Measurements from ENCODE around the gene WNT5B. TPM values are rescaled to one million over a fixed set of nuclear protein-coding genes. Genes with fewer than 3 reads are reported as not detected.
A peak's percentile ranks its signal among the peaks of the same experiment; 100 is the strongest.

Gene WNT5B
- total and polyA plus RNA-seq, 9 of the 15 experiments (the other 6 are each of a cell fraction or from before 2014, with no cell fraction given): 0.42 to 16.8 (median 5.4) TPM

DNA sequence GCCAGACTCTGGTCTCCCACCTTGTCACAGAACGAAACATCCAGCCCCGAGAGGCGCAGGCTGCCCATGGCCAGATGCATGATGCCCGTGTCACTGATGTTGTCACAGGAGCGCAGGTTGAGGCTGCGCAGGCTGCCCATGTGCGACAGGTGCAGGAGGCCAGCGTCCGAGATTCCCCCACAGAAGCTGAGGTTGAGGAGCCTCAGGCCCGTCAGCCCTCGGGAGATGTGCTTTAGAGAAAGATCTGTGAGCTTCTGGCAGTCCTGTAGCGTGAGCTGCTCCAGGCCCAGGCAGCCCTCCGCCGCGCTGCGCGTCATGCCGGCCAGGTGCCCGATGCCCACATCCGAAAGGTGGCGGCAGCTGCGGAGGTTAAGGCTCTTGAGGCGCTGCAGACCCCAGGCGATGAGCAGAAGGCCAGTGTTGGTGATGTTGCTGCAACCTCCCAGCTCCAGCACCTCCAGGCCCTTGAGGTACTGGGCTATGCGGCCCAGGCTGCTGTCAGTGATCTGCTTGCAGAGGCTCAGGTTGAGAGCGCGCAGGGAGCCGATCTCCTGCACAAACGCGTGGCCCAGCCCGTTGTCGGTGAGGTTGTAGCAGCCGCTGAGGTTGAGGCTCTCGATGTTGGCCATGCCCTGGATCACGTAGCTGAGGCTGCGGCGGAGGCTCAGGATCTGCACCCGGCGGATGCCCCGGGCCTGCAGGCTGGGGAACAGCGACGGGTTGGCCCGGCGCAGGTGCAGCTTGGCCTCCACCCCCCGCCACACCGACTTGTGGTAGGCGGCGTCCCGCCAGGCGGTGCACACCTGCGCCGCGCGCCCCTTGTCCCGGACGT is 35.6 kb upstream of the WNT5B start (continued):
- TF ChIP-seq RCOR1 (IDR thresholded peaks at IDR 0.05; ENCODE audit: borderline replicate concordance in 1 of 2, low read depth in 2 of 2, low read length in 2 of 2) (no peak), RBFOX2 (IDR thresholded peaks at IDR 0.05; ENCODE audit: low read depth, low read length) (peak; percentile 56), SP1 (CRISPR knock-in tag; IDR thresholded peaks at IDR 0.05) (no peak), BCOR (IDR thresholded peaks at IDR 0.05) (no peak), BMI1 (IDR thresholded peaks at IDR 0.05; ENCODE audit: low read length) (no peak), NCOA6 (IDR thresholded peaks at IDR 0.05) (no peak), DDX20 (tag; IDR thresholded peaks at IDR 0.05; ENCODE audit: low read depth) (no peak), SMAD3 (CRISPR knock-in tag; conservative IDR thresholded peaks at IDR 0.05) (no peak), CBX1 (IDR thresholded peaks at IDR 0.05; ENCODE audit: low read depth) (no peak), TAF9B (IDR thresholded peaks at IDR 0.05; ENCODE audit: partially characterized antibody) (no peak), MCM5 (IDR thresholded peaks at IDR 0.05; ENCODE audit: low read depth) (no peak), MYBL2 (IDR thresholded peaks at IDR 0.05; ENCODE audit: low read depth) (no peak), MYBL2 (CRISPR knock-in tag; IDR thresholded peaks at IDR 0.05; ENCODE audit: borderline replicate concordance) (no peak)
- TF ChIP-seq, protein P1, sequence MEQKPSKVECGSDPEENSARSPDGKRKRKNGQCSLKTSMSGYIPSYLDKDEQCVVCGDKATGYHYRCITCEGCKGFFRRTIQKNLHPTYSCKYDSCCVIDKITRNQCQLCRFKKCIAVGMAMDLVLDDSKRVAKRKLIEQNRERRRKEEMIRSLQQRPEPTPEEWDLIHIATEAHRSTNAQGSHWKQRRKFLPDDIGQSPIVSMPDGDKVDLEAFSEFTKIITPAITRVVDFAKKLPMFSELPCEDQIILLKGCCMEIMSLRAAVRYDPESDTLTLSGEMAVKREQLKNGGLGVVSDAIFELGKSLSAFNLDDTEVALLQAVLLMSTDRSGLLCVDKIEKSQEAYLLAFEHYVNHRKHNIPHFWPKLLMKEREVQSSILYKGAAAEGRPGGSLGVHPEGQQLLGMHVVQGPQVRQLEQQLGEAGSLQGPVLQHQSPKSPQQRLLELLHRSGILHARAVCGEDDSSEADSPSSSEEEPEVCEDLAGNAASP (IDR thresholded peaks at IDR 0.05): no peak
- TF ChIP-seq, protein P2, sequence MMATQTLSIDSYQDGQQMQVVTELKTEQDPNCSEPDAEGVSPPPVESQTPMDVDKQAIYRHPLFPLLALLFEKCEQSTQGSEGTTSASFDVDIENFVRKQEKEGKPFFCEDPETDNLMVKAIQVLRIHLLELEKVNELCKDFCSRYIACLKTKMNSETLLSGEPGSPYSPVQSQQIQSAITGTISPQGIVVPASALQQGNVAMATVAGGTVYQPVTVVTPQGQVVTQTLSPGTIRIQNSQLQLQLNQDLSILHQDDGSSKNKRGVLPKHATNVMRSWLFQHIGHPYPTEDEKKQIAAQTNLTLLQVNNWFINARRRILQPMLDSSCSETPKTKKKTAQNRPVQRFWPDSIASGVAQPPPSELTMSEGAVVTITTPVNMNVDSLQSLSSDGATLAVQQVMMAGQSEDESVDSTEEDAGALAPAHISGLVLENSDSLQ (IDR thresholded peaks at IDR 0.05): no peak

Measured in K562 (cell line).